ENCODE results near the gene ARMC9.
"Not testable (repeated sequence)": the region's sequence is repeated elsewhere in the genome, so short reads cannot be mapped to it uniquely, and the experiment has no call there.

- TF ChIP-seq CTCF (IDR thresholded peaks at IDR 0.05; ENCODE audit: extremely low read depth in 1 of 2, insufficient read depth in 1 of 2, low read depth in 1 of 2, low read length in 2 of 2); POLR2A (IDR thresholded peaks at IDR 0.05; ENCODE audit: low read depth, low read length); EZH2 (IDR thresholded peaks at IDR 0.05; ENCODE audit: borderline replicate concordance, low read depth, low read length, severe bottlenecking); FOS (IDR thresholded peaks at IDR 0.05; ENCODE audit: borderline replicate concordance, insufficient read depth, low read length); POLR2AphosphoS5 (IDR thresholded peaks at IDR 0.05; ENCODE audit: insufficient read depth, low read depth, low read length): not testable (repeated sequence)
These were observed 209.3 kb downstream of the ARMC9 start for GRCh38 chr2:231407686-231408085.

Data from endothelial cell of umbilical vein (primary cell).